ENCODE results near the gene BBIP1. TPM values are rescaled to one million over a fixed set of nuclear protein-coding genes. Genes with fewer than 3 reads are reported as not detected.

The BBIP1 gene
- total and polyA plus RNA-seq, 9 of the 15 experiments (the other 6 are each of a cell fraction or from before 2014, with no cell fraction given): 5.2 to 31.0 (median 19.4) TPM

- in situ Hi-C loops (cut with MboI): no loop called here
Measured at GRCh38 chr10:110944792-110945396, 25.9 kb upstream of the BBIP1 start.

More at GRCh38 chr10:110944792-110945396, 25.9 kb upstream of the BBIP1 start:
- H3K9ac ChIP-seq (ENCODE audit: insufficient read depth in 1 of 2, low read depth in 2 of 2, low read length in 2 of 2): no peak overlapping the region
- intact Hi-C loops (cut with micrococcal nuclease): no loop called here
- H3K36me3 ChIP-seq (ENCODE audit: control insufficient read depth, insufficient read depth, low read length): no peaks in the 10 kb centered on the region; the same call in 2 of the 3 replicates
- H3K79me2 ChIP-seq (ENCODE audit: control insufficient read depth, insufficient read depth, low read length): peaks cover 51% of the 10 kb centered on the region
- ChIA-PET POLR2A (interaction anchor here (1.3 to 1.9 kb wide), 3 partner anchors 9 to 26 kb away, joined by 3 to 6 read pairs (median 3); partner anchors contain the start of genes BBIP1 and SHOC2), CTCF (ENCODE audit: low intra/inter-chr PET ratio) (no interaction called here)
- FAIRE-seq: no peak
- H3K27ac ChIP-seq (ENCODE audit: extremely low read depth, low read depth, low read length): no peak overlapping the region
- DNase-seq (ENCODE audit: extremely low read depth in 1 of 4, low spot score in 3 of 4): no peak
- no peaks in the 10 kb centered on the region for H4K20me1 ChIP-seq (replicated peaks; ENCODE audit: control insufficient read depth, insufficient read depth, low read length)
- WGBS (ENCODE audit: insufficient coverage, low coverage, missing lambda C conversion rate): 88% methylated on average over 4 of the region's 5 CpGs
- TF ChIP-seq ZNF253 (CRISPR knock-in tag; conservative IDR thresholded peaks at IDR 0.05) (no peak), MTA2 (IDR thresholded peaks at IDR 0.05; ENCODE audit: low read depth) (no peak), MAFG (tag; conservative IDR thresholded peaks at IDR 0.05) (no peak), HNRNPLL (IDR thresholded peaks at IDR 0.05; ENCODE audit: low read depth, low read length, poor library complexity, severe bottlenecking) (no peak), CREB3 (tag; conservative IDR thresholded peaks at IDR 0.05; ENCODE audit: low read depth) (no peak), MTA1 (IDR thresholded peaks at IDR 0.05; ENCODE audit: borderline replicate concordance) (no peak), RBM25 (IDR thresholded peaks at IDR 0.05; ENCODE audit: low read depth, low read length, severe bottlenecking) (no peak), SREBF1 (IDR thresholded peaks at IDR 0.05; ENCODE audit: borderline replicate concordance, low read depth, low read length) (no peak), ZNF766 (CRISPR knock-in tag; conservative IDR thresholded peaks at IDR 0.05) (no peak)
- ATAC-seq: no peak
- no peaks in the 10 kb centered on the region for H3K9me1 ChIP-seq (ENCODE audit: control insufficient read depth, insufficient read depth, low read length)
- H2AFZ ChIP-seq (ENCODE audit: low read depth, low read length): no peak overlapping the region
- no peaks in the 10 kb centered on the region for H3K9me3 ChIP-seq (replicated peaks; ENCODE audit: control insufficient read depth, insufficient read depth, low read depth, low read length)
- no peak overlapping the region for H3K4me2 ChIP-seq (ENCODE audit: insufficient read depth, low read length)
- H3K27me3 ChIP-seq (ENCODE audit: control insufficient read depth in 2 of 2, insufficient read depth in 2 of 2, low read length in 2 of 2): no peaks in the 10 kb centered on the region
- no TSS peak for BruUV-seq (replicated peaks)
- no peaks in the 10 kb centered on the region for H3K4me1 ChIP-seq (replicated peaks in 1 of 2; ENCODE audit: control insufficient read depth in 2 of 2, insufficient read depth in 2 of 2, low read length in 2 of 2)
- H3K4me3 ChIP-seq: no peak overlapping the region

Data from K562 (cell line).